HL-60 (cell line): ENCODE data around the gene SYNGAP1.

ENCODE experiments used
- DNase-seq, 2 experiments: peaks; one replicate each; pipeline ENCODE4 v3.0.0-alpha.2; 2010 to 2020; ENCODE audit warnings: low read depth in 1 of 2, low spot score in 1 of 2
- H3K27ac ChIP-seq: fragments of 250-450 bp; sonication (Bioruptor Pico); replicated peaks from 2 replicates; pipeline ENCODE4 v1.5.1; 2020; ENCODE audit warnings: mild to moderate bottlenecking, moderate library complexity
- H3K27me3 ChIP-seq: fragments of 250-450 bp; sonication (Bioruptor Pico); 2 replicates; pipeline ENCODE4 v1.5.1; 2021; ENCODE audit warnings: mild to moderate bottlenecking, moderate library complexity; ENCODE audit not compliant: insufficient read depth, poor library complexity, severe bottlenecking
- H3K4me3 ChIP-seq: replicated peaks from 2 replicates; pipeline ENCODE4 v1.5.1; 2011; ENCODE audit warnings: mild to moderate bottlenecking, control low read depth, low read length; ENCODE audit not compliant: insufficient read depth
- GABPA ChIP-seq: IDR thresholded peaks from 2 replicates; pipeline ENCODE4 v1.6.1; 2012; ENCODE audit warnings: low read depth
- POLR2AphosphoS5 ChIP-seq: IDR thresholded peaks from 2 replicates; pipeline ENCODE4 v1.6.1; 2012; ENCODE audit warnings: low read depth
- SPI1 ChIP-seq: IDR thresholded peaks from 2 replicates; pipeline ENCODE4 v1.6.1; 2012; ENCODE audit warnings: low read depth, mild to moderate bottlenecking, borderline replicate concordance
- TF ChIP-seq, protein P1 (sequence below): IDR thresholded peaks from one replicate; pipeline ENCODE4 v1.5.1; 2011; ENCODE audit warnings: low read length, control low read depth, inconsistent platforms; ENCODE audit not compliant: insufficient read depth
- TF ChIP-seq, protein P2 (sequence below): IDR thresholded peaks from 2 replicates; pipeline ENCODE4 v1.6.1; 2012; ENCODE audit warnings: low read depth; ENCODE audit not compliant: insufficient replicate concordance

Gene SYNGAP1

GRCh38 chr6:33488339-33488738, 68.5 kb downstream of the SYNGAP1 start:
- no peak for DNase-seq
- H3K4me3 ChIP-seq = no peak overlapping the region
- no peaks in the 10 kb centered on the region for H3K27me3 ChIP-seq
- no peak overlapping the region for H3K27ac ChIP-seq
- TF ChIP-seq, protein P1, sequence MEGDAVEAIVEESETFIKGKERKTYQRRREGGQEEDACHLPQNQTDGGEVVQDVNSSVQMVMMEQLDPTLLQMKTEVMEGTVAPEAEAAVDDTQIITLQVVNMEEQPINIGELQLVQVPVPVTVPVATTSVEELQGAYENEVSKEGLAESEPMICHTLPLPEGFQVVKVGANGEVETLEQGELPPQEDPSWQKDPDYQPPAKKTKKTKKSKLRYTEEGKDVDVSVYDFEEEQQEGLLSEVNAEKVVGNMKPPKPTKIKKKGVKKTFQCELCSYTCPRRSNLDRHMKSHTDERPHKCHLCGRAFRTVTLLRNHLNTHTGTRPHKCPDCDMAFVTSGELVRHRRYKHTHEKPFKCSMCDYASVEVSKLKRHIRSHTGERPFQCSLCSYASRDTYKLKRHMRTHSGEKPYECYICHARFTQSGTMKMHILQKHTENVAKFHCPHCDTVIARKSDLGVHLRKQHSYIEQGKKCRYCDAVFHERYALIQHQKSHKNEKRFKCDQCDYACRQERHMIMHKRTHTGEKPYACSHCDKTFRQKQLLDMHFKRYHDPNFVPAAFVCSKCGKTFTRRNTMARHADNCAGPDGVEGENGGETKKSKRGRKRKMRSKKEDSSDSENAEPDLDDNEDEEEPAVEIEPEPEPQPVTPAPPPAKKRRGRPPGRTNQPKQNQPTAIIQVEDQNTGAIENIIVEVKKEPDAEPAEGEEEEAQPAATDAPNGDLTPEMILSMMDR = no peak
- no peak for TF ChIP-seq SPI1
- TF ChIP-seq, protein P2, sequence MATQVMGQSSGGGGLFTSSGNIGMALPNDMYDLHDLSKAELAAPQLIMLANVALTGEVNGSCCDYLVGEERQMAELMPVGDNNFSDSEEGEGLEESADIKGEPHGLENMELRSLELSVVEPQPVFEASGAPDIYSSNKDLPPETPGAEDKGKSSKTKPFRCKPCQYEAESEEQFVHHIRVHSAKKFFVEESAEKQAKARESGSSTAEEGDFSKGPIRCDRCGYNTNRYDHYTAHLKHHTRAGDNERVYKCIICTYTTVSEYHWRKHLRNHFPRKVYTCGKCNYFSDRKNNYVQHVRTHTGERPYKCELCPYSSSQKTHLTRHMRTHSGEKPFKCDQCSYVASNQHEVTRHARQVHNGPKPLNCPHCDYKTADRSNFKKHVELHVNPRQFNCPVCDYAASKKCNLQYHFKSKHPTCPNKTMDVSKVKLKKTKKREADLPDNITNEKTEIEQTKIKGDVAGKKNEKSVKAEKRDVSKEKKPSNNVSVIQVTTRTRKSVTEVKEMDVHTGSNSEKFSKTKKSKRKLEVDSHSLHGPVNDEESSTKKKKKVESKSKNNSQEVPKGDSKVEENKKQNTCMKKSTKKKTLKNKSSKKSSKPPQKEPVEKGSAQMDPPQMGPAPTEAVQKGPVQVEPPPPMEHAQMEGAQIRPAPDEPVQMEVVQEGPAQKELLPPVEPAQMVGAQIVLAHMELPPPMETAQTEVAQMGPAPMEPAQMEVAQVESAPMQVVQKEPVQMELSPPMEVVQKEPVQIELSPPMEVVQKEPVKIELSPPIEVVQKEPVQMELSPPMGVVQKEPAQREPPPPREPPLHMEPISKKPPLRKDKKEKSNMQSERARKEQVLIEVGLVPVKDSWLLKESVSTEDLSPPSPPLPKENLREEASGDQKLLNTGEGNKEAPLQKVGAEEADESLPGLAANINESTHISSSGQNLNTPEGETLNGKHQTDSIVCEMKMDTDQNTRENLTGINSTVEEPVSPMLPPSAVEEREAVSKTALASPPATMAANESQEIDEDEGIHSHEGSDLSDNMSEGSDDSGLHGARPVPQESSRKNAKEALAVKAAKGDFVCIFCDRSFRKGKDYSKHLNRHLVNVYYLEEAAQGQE = no peak

DNA sequence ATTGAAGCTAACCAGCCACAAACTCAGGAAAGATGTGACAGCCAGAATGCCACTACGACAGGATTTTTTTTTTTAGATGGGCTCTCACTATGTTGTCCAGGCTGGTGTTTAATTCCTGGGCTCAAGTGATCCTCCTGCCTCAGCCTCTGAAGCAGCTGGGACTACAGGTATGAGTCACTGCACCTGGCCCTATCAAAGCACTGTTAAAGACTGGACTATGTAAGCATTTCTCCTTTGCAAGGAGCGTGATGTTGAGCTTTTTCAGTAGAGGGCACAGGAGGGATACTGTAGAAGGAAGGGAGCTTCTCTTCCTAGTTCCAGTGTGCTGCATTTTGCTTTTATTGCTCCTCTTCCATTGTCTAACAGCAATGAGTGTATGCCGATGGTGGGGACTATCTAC, 70.3 kb downstream of the SYNGAP1 start:
- no peaks in the 10 kb centered on the region for H3K27me3 ChIP-seq
- TF ChIP-seq SPI1 = no peak
- TF ChIP-seq, protein P1 = no peak
- TF ChIP-seq GABPA = no peak
- TF ChIP-seq, protein P2 = no peak
- no peak for TF ChIP-seq POLR2AphosphoS5
- no peak overlapping the region for H3K27ac ChIP-seq
- H3K4me3 ChIP-seq = no peak overlapping the region
- no peak for DNase-seq

DNA sequence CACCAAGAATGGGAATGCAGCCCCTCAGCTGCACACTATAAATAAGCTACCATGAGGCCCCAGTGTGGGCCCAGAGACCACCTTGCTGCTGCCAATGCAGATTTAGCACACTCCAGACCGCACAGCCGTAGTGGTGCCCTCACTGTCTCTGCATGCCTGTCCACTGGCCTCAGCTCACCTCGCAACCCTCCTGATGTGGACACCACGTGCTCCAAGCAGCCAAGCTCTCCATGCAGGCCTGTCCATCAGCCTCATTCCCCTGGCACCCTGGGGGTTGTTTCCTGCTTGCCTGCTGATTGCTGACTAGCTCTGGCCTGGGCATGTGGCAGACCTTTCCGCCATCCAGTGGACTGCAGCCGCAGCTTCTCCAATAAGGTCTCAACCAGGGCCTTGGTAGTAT, 70.8 kb downstream of the SYNGAP1 start:
- DNase-seq = no peak
- TF ChIP-seq, protein P1 = no peak
- TF ChIP-seq, protein P2 = no peak
- TF ChIP-seq POLR2AphosphoS5 (no peak), GABPA (no peak), SPI1 (no peak)
- Histone ChIP-seq H3K27ac (no peak overlapping the region), H3K27me3 (no peaks in the 10 kb centered on the region), H3K4me3 (no peak overlapping the region)
